Midbrain (tissue), 1 donor: Measurements from ENCODE around the gene KANSL1.
"Not testable (repeated sequence)": the region's sequence is repeated elsewhere in the genome, so short reads cannot be mapped to it uniquely, and the experiment has no call there.

Experiments
- DNase-seq: peaks from one replicate; lab custom pipeline; 2025; lab: John Stamatoyannopoulos, UW

KANSL1 gene

GRCh38 chr17:46193151-46193625, at the start of gene KANSL1:
TSS of gene KANSL1 (minus strand) at chr17:46193429. CDS start at chr17:46172143, 21,286 bp downstream.
- peak; percentile 90 for DNase-seq

GRCh38 chr17:46231359-46231758, 38.1 kb upstream of the KANSL1 start:
- DNase-seq = not testable (repeated sequence)

GRCh38 chr17:46225274-46225794, 32.1 kb upstream of the KANSL1 start:
- peak; percentile 99 for DNase-seq

- not testable (repeated sequence) for DNase-seq
Measured at GRCh38 chr17:46224864-46225263, 31.6 kb upstream of the KANSL1 start.

- not testable (repeated sequence) for DNase-seq
Measured at GRCh38 chr17:46223041-46223440, 29.8 kb upstream of the KANSL1 start.

GRCh38 chr17:46216682-46217081, 23.5 kb upstream of the KANSL1 start:
- DNase-seq = no peak

- peak; percentile 84 for DNase-seq
Measured at GRCh38 chr17:46212634-46213435, 19.6 kb upstream of the KANSL1 start.

GRCh38 chr17:46208997-46209396, 15.8 kb upstream of the KANSL1 start:
- DNase-seq = no peak

- DNase-seq = no peak
Measured at GRCh38 chr17:46205975-46206374, 12.7 kb upstream of the KANSL1 start.

GRCh38 chr17:46202424-46202823, 9.2 kb upstream of the KANSL1 start:
- DNase-seq = no peak

- DNase-seq = no peak
Measured at GRCh38 chr17:46201491-46201890, 8.3 kb upstream of the KANSL1 start.

- DNase-seq = no peak
Measured at GRCh38 chr17:46200197-46200596, 7.0 kb upstream of the KANSL1 start.

- DNase-seq = no peak
Measured at GRCh38 chr17:46199379-46199778, 6.2 kb upstream of the KANSL1 start.

- no peak for DNase-seq
Measured at GRCh38 chr17:46198233-46198632, 5.0 kb upstream of the KANSL1 start.

GRCh38 chr17:46197530-46197929, 4.3 kb upstream of the KANSL1 start:
- DNase-seq = no peak

- DNase-seq = no peak
Measured at GRCh38 chr17:46195939-46196716, 2.9 kb upstream of the KANSL1 start.

- no peak for DNase-seq
Measured at GRCh38 chr17:46195217-46195855, 2.1 kb upstream of the KANSL1 start.

- peak; percentile 23 for DNase-seq
Measured at GRCh38 chr17:46194393-46195216, 1.4 kb upstream of the KANSL1 start.

- DNase-seq = peak; percentile 99
Measured at GRCh38 chr17:46193626-46194392, 580 bp upstream of the KANSL1 start.

GRCh38 chr17:46192439-46193150, 634 bp downstream of the KANSL1 start:
- DNase-seq = peak; percentile 93
